Measurements from ENCODE around the gene LIG3.

- TF ChIP-seq CTCF (IDR thresholded peaks at IDR 0.05) (no peak), TAF1 (IDR thresholded peaks at IDR 0.05; ENCODE audit: borderline replicate concordance, low read depth, low read length) (no peak)
Observed at GRCh38 chr17:34993031-34993430, 12.7 kb downstream of the LIG3 start.

Data from SK-N-SH (cell line).